Activated T-helper 17 cell treated with anti-CD3 and anti-CD28 coated beads, Interleukin-2, amount 50 U/mL, for 72 hours (primary cell): ENCODE results near the gene SCYL1. TPM values are rescaled to one million over a fixed set of nuclear protein-coding genes. Genes with fewer than 3 reads are reported as not detected.
A peak's percentile ranks its signal among the peaks of the same experiment; 100 is the strongest.

Experiments
- ATAC-seq: fragments of 150-1000 bp; cut with Tn5 transposase; replicated peaks from 2 replicates; pipeline ENCODE4 v1.10.0; 2021; ENCODE audit warnings: mild to moderate bottlenecking, moderate library complexity
- H3K27ac Mint-ChIP-seq: one replicate; pipeline ENCODE4 v1.8.0; 2022; ENCODE audit warnings: mixed read lengths
- H3K27me3 Mint-ChIP-seq: one replicate; pipeline ENCODE4 v1.8.0; 2022; ENCODE audit warnings: mixed read lengths
- H3K36me3 Mint-ChIP-seq: one replicate; pipeline ENCODE4 v1.8.0; 2022; ENCODE audit warnings: low read depth, mild to moderate bottlenecking, mixed read lengths
- H3K4me1 Mint-ChIP-seq: one replicate; pipeline ENCODE4 v1.8.0; 2022; ENCODE audit warnings: mixed read lengths
- H3K4me3 Mint-ChIP-seq: one replicate; pipeline ENCODE4 v1.8.0; 2022; ENCODE audit warnings: mild to moderate bottlenecking, mixed read lengths
- H3K9me3 Mint-ChIP-seq: one replicate; pipeline ENCODE4 v1.8.0; 2022; ENCODE audit warnings: mixed read lengths
- total RNA-seq, 2 donors: library from RNA; stranded (reverse); gene quantifications; one replicate each; pipeline ENCODE4 v1.2.3, GENCODE V29; 2022

Gene SCYL1
- total RNA-seq, 2 donors from 2014 or later: 80.4 to 86.8 TPM

DNA sequence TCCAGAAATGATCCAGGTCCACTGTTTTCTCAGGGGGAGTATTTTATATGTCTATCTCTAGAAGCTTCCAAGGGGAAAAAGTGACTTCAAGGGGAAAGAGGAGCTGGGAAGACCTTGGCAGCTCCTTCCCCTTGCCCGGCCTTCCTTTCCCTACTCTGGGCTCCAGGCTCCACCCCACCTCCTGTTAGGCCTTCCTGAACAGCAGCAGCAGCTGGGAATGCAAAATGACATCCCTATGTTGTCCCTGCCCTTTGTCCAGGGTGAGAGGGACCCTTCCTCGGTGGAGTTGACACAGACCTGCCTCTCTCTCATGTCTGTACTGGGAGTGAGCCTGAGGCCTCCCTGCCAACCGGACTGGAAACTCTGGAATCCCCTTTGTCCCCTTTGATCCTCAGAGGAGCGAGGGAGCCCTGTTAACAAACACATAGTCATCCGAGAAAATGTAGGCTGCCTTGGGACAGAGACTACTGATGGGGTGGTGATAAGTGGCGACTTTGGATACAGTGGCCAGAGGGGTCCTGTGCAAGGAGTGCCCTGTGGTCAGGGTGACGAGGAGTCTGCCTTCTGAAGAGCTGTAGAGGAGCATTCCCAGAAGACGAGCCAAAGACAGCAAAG is 35.1 kb upstream of the SCYL1 start:
- peaks cover 17% of the 10 kb centered on the region for H3K4me1 Mint-ChIP-seq
- no peak overlapping the region for H3K4me3 Mint-ChIP-seq
- no peak for ATAC-seq
- peaks cover 6% of the 10 kb centered on the region for H3K36me3 Mint-ChIP-seq
- H3K27ac Mint-ChIP-seq: peak overlapping the region; percentile 99
- no peaks in the 10 kb centered on the region for H3K9me3 Mint-ChIP-seq
- H3K27me3 Mint-ChIP-seq: no peaks in the 10 kb centered on the region

DNA sequence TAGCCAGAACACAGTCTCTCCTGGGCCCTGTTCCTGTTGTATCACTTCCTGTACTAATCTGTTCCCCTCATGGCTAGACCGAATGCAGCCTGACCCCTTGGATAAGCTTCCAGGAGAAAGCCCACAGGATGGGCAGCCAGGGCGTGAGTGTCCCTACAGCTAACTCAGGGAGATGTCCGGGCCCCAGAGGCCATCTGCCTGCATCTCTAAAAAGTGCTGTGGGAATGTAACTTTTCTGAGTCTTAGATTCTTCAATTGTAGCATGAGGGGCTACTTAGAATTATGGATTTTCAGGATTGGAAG is 33.8 kb upstream of the SCYL1 start:
- Mint-ChIP-seq H3K4me3 (peak overlapping the region; percentile 90), H3K9me3 (no peaks in the 10 kb centered on the region), H3K4me1 (peaks cover 17% of the 10 kb centered on the region), H3K27me3 (no peaks in the 10 kb centered on the region), H3K36me3 (peaks cover 7% of the 10 kb centered on the region), H3K27ac (peak overlapping the region; percentile 99)
- ATAC-seq: no peak

DNA sequence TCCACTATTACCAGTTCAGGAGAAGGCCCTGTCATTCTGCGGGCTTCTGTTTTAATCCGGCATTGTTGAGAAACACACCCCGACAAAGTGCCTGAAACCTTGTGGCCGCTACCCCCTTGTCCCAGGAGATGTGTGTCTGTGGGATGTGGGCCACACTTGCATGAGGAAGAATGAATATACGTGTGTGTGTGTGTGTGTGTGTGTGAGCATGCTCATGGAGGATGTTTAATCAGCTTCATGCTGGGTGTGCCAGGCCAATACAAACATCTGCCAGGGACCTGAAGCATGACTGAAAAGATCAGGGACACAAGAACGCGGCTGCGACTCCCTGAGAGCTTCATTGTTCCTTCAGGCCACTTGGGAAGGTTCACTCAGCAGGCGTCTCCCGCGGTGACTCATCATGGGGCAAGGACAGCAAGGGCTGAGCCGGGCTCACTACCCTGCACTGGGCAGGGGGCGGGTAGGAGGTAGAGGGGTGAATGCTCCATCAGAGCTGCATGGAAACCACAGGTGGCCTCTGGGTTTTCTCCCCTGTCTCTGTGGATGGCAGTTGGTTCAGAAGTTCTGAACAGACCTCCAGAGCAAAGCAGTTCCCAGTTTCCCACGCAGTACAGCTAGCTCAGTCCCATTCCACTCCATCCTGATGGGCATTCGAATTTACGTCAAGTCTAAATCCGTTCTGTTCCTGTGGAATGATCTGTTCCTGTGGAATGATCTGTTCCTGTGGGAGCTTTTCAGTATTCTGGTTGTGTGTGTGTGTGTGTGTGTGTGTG is 33.1 kb upstream of the SCYL1 start:
- Mint-ChIP-seq H3K27me3 (no peaks in the 10 kb centered on the region), H3K27ac (peak overlapping the region; percentile 99), H3K36me3 (peaks cover 11% of the 10 kb centered on the region), H3K9me3 (no peaks in the 10 kb centered on the region), H3K4me1 (peaks cover 18% of the 10 kb centered on the region), H3K4me3 (peak overlapping the region; percentile 90)
- no peak for ATAC-seq

DNA sequence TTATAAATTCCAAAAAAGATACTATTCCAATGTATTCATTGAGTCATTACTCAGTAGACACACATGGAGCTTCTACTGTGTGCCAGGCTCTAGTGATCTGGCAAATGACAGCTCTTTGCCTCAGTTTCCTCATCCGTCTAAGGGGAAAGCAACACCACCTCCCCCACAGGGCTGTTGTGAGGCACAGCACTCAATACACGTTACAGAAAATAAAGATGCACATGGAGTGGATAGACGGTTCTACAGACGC is 32.6 kb upstream of the SCYL1 start:
- H3K27me3 Mint-ChIP-seq: no peaks in the 10 kb centered on the region
- no peak for ATAC-seq
- H3K27ac Mint-ChIP-seq: peak overlapping the region; percentile 99
- H3K4me3 Mint-ChIP-seq: peak overlapping the region; percentile 90
- peaks cover 21% of the 10 kb centered on the region for H3K4me1 Mint-ChIP-seq
- H3K9me3 Mint-ChIP-seq: no peaks in the 10 kb centered on the region
- H3K36me3 Mint-ChIP-seq: peaks cover 11% of the 10 kb centered on the region

DNA sequence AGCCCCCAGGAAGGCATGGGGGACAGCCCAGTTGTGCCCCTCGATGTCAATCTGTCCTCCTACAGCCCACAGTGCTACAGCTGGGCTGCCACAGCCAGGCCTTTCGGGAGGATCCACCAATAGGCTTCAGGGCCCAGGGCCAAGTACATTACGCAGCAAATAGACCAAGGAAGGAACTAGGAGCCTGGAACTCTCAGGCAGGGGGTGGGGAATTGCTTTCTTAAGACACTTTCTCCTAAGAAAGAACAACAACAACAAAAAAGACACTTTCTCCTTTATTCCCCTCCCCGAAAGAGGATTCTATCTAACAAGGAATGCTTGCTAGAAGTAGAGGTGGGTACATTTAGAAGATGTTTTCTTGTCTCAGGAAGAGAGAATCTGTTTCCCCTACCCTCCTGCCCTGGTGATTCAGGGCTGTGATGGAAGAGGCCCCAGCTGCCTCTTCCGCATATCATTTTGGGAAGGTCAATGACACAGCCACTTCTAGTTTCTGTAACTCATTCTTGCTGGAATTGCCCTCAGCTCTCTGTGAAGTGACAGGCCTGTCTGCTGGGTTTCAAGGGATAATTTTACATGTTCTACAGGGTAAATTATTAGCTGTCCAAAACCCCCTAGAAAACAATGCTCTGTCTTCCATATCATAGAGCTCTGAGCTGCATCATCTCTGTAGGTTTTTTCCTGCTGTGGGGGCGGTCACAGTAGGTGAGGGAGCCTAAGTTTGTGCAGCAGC is 32.1 kb upstream of the SCYL1 start:
- Mint-ChIP-seq H3K27ac (peak overlapping the region; percentile 99), H3K27me3 (no peaks in the 10 kb centered on the region), H3K9me3 (no peaks in the 10 kb centered on the region), H3K36me3 (peaks cover 11% of the 10 kb centered on the region), H3K4me1 (peaks cover 21% of the 10 kb centered on the region), H3K4me3 (peak overlapping the region; percentile 90)
- peak; percentile 57 for ATAC-seq

DNA sequence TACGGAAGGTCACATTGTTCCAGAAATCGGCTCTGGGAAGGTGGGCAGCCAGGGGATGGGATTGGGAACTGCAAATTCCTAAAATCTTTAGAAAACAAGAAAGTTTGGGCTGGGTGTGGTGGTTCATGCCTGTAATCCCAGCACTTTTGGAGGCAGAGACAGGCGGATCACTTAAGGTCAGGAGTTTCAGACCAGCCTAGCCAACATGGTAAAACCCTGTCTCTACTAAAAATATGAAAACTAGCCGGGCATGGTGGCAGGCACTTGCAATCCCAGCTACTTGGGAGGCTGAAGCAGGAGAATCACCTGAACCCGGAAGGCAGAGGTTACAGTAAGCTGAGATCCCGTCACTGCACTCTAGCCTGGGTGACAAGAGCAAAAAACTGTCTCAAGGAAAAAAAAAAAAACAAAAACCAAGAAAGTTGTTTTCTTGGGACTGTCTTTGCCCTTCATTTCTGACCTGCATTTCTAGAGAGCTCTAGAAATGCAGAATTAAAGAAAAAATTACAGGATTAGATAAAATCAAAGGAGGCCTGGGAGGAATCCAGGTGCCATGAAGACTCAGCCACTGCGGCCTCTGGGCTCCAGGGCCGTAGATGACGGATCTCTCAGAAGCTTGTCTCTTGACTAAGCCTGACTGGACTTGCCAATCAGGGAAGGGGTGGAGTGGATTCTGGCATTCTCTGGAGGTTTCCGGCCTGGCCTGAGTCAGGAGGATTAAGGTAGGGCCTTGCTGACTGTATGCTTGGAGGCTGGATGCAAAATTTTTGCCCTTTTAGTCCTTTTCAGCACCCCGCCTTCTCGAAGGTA is 31.3 kb upstream of the SCYL1 start:
- ATAC-seq: no peak
- H3K27me3 Mint-ChIP-seq: no peaks in the 10 kb centered on the region
- peaks cover 21% of the 10 kb centered on the region for H3K4me1 Mint-ChIP-seq
- peaks cover 11% of the 10 kb centered on the region for H3K36me3 Mint-ChIP-seq
- peak overlapping the region; percentile 99 for H3K27ac Mint-ChIP-seq
- H3K9me3 Mint-ChIP-seq: no peaks in the 10 kb centered on the region
- peak overlapping the region; percentile 90 for H3K4me3 Mint-ChIP-seq

DNA sequence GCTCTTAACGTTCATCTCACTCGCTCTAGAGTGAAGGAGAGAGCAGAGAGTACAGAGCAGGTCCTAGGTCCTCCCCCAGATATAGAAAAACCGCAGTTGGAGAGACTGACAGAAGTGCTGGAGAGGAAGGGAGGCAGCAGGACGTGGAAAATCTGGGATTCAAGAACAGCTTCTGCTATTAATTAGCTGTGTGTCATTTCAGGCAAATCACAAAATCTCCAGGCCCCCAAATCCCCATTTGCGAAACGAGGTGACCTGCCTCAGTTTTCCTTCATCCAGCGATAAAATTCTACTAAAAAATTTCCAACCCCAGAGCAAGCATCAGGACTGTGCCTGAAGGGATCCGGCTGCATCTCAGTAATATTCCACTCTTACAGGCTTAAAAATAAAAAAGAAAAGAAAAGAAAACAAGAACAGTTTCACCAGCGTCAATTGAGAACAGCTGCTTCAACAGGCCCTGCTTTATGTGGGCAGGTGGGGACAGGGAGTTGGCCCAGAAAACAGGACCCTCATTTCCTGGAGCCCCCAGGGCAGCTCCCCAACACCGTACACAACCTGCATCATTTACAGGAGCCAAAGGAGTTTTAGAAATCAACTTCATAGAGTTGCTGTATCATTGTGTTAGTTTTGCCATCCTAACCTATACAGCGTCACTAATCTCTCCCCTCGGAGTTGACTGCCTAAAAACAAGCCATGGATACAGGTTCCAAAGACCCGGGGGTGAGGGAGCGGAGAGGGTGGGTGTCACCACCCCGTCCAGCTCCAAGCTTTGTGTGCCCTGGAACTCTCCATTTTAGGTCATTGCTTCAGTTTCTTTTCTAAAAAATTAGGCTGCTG is 28.4 kb upstream of the SCYL1 start:
- no peaks in the 10 kb centered on the region for H3K27me3 Mint-ChIP-seq
- peaks cover 11% of the 10 kb centered on the region for H3K36me3 Mint-ChIP-seq
- peaks cover 19% of the 10 kb centered on the region for H3K4me1 Mint-ChIP-seq
- H3K4me3 Mint-ChIP-seq: no peak overlapping the region
- ATAC-seq: no peak
- H3K27ac Mint-ChIP-seq: no peak overlapping the region
- no peaks in the 10 kb centered on the region for H3K9me3 Mint-ChIP-seq

DNA sequence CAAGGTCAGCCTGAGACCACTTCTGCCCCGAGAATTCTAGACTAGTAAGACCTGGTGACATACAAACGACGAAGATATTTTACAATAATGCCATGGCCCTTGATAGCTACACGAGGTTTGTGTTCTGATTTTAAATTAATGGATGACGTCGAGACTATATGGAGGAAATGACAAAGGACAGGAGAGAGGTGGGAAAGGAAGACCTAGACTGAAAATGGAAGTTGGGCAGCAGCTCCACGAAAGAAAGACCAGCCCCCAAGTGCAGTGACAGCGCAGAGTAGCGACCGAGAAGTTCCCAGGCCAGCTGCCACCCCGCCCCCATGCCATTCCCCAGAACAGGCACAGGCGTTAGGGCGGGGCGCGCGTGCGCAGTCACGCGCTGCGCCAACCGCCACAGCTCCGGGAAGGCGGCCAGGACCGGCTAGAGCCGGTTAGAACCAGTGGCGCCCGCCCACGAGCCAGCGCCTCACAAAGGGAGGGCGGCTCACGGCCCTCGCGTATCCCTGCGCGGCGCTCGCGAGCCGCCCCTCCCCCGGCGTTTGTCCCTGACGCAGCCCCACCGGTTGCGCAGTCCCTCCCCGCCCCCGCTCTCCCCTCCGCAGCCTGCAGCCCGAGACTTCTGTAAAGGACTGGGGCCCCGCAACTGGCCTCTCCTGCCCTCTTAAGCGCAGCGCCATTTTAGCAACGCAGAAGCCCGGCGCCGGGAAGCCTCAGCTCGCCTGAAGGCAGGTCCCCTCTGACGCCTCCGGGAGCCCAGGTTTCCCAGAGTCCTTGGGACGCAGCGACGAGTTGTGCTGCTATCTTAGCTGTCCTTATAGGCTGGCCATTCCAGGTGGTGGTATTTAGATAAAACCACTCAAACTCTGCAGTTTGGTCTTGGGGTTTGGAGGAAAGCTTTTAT is 27.5 kb upstream of the SCYL1 start:
- peak; percentile 74 for ATAC-seq
- H3K27ac Mint-ChIP-seq: no peak overlapping the region
- no peak overlapping the region for H3K4me3 Mint-ChIP-seq
- peaks cover 11% of the 10 kb centered on the region for H3K36me3 Mint-ChIP-seq
- H3K9me3 Mint-ChIP-seq: no peaks in the 10 kb centered on the region
- H3K4me1 Mint-ChIP-seq: peaks cover 19% of the 10 kb centered on the region
- H3K27me3 Mint-ChIP-seq: no peaks in the 10 kb centered on the region

DNA sequence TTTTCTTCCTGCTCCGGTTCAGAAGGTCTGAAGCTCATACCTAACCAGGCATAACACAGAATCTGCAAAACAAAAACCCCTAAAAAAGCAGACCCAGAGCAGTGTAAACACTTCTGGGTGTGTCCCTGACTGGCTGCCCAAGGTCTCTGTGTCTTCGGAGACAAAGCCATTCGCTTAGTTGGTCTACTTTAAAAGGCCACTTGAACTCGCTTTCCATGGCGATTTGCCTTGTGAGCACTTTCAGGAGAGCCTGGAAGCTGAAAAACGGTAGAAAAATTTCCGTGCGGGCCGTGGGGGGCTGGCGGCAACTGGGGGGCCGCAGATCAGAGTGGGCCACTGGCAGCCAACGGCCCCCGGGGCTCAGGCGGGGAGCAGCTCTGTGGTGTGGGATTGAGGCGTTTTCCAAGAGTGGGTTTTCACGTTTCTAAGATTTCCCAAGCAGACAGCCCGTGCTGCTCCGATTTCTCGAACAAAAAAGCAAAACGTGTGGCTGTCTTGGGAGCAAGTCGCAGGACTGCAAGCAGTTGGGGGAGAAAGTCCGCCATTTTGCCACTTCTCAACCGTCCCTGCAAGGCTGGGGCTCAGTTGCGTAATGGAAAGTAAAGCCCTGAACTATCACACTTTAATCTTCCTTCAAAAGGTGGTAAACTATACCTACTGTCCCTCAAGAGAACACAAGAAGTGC is 26.7 kb upstream of the SCYL1 start:
- ATAC-seq: no peak

DNA sequence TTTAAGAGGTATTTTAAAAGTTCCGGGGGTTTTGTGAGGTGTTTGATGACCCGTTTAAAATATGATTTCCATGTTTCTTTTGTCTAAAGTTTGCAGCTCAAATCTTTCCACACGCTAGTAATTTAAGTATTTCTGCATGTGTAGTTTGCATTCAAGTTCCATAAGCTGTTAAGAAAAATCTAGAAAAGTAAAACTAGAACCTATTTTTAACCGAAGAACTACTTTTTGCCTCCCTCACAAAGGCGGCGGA is 26.2 kb upstream of the SCYL1 start:
- peaks cover 6% of the 10 kb centered on the region for H3K36me3 Mint-ChIP-seq
- no peak overlapping the region for H3K27ac Mint-ChIP-seq
- no peak overlapping the region for H3K4me3 Mint-ChIP-seq
- H3K27me3 Mint-ChIP-seq: no peaks in the 10 kb centered on the region
- no peaks in the 10 kb centered on the region for H3K9me3 Mint-ChIP-seq
- peaks cover 21% of the 10 kb centered on the region for H3K4me1 Mint-ChIP-seq
- ATAC-seq: no peak

More for the DNA sequence above, 26.7 kb upstream of the SCYL1 start:
- no peaks in the 10 kb centered on the region for H3K27me3 Mint-ChIP-seq
- H3K9me3 Mint-ChIP-seq: no peaks in the 10 kb centered on the region
- H3K27ac Mint-ChIP-seq: no peak overlapping the region
- no peak overlapping the region for H3K4me3 Mint-ChIP-seq
- H3K4me1 Mint-ChIP-seq: peaks cover 20% of the 10 kb centered on the region
- peaks cover 8% of the 10 kb centered on the region for H3K36me3 Mint-ChIP-seq

DNA sequence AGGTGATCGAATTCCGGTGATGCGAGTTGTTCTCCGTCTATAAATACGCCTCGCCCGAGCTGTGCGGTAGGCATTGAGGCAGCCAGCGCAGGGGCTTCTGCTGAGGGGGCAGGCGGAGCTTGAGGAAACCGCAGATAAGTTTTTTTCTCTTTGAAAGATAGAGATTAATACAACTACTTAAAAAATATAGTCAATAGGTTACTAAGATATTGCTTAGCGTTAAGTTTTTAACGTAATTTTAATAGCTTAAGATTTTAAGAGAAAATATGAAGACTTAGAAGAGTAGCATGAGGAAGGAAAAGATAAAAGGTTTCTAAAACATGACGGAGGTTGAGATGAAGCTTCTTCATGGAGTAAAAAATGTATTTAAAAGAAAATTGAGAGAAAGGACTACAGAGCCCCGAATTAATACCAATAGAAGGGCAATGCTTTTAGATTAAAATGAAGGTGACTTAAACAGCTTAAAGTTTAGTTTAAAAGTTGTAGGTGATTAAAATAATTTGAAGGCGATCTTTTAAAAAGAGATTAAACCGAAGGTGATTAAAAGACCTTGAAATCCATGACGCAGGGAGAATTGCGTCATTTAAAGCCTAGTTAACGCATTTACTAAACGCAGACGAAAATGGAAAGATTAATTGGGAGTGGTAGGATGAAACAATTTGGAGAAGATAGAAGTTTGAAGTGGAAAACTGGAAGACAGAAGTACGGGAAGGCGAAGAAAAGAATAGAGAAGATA is 25.7 kb upstream of the SCYL1 start, which contains the start of gene MALAT1:
Gene MALAT1 (plus strand): TSS at position 69 of the 736 bp plus-strand sequence.
- no peaks in the 10 kb centered on the region for H3K9me3 Mint-ChIP-seq
- H3K36me3 Mint-ChIP-seq: peaks cover 6% of the 10 kb centered on the region
- peaks cover 24% of the 10 kb centered on the region for H3K4me1 Mint-ChIP-seq
- no peak for ATAC-seq
- no peak within 1 kb of the TSS for H3K4me3 Mint-ChIP-seq
- H3K27ac Mint-ChIP-seq: no peak within 1 kb of the TSS
- no peaks in the 10 kb centered on the region for H3K27me3 Mint-ChIP-seq

DNA sequence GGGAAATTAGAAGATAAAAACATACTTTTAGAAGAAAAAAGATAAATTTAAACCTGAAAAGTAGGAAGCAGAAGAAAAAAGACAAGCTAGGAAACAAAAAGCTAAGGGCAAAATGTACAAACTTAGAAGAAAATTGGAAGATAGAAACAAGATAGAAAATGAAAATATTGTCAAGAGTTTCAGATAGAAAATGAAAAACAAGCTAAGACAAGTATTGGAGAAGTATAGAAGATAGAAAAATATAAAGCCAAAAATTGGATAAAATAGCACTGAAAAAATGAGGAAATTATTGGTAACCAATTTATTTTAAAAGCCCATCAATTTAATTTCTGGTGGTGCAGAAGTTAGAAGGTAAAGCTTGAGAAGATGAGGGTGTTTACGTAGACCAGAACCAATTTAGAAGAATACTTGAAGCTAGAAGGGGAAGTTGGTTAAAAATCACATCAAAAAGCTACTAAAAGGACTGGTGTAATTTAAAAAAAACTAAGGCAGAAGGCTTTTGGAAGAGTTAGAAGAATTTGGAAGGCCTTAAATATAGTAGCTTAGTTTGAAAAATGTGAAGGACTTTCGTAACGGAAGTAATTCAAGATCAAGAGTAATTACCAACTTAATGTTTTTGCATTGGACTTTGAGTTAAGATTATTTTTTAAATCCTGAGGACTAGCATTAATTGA is 25.0 kb upstream of the SCYL1 start:
- Mint-ChIP-seq H3K4me1 (peaks cover 31% of the 10 kb centered on the region), H3K4me3 (no peak overlapping the region), H3K36me3 (peaks cover 6% of the 10 kb centered on the region), H3K9me3 (no peaks in the 10 kb centered on the region), H3K27me3 (no peaks in the 10 kb centered on the region), H3K27ac (no peak overlapping the region)
- ATAC-seq: no peak
